HG03045 (cell line): Measurements from ENCODE around the gene MLLT6.

Experiments used
- ATAC-seq: cut with Tn5 transposase; IDR thresholded peaks from one replicate; pipeline ENCODE4 v1.9.1; 2021; ENCODE audit warnings: mild to moderate bottlenecking, moderate library complexity; ENCODE audit not compliant: unreplicated experiment

Gene MLLT6

GRCh38 chr17:38704606-38705522 lies at the start of gene MLLT6:
MLLT6 (plus strand) TSS chr17:38705273; CDS start chr17:38705633, 360 bp downstream.
- no peak for ATAC-seq

- no peak for ATAC-seq
Measured at GRCh38 chr17:38656959-38657823, 47.9 kb upstream of the MLLT6 start.

GRCh38 chr17:38657824-38658740 lies 47.0 kb upstream of the MLLT6 start:
- ATAC-seq, result no peak

- ATAC-seq, result no peak
Measured at GRCh38 chr17:38658741-38659345, 46.2 kb upstream of the MLLT6 start.

GRCh38 chr17:38659415-38659814 lies 45.7 kb upstream of the MLLT6 start:
- ATAC-seq, result no peak

- no peak for ATAC-seq
Measured at GRCh38 chr17:38660097-38661025, 44.7 kb upstream of the MLLT6 start.

GRCh38 chr17:38663125-38663751 lies 41.8 kb upstream of the MLLT6 start:
- ATAC-seq, result no peak

- ATAC-seq, result no peak
Measured at GRCh38 chr17:38663964-38664644, 41.0 kb upstream of the MLLT6 start.

- ATAC-seq, result no peak
Measured at GRCh38 chr17:38667099-38667786, 37.8 kb upstream of the MLLT6 start.

- no peak for ATAC-seq
Measured at GRCh38 chr17:38667787-38668122, 37.3 kb upstream of the MLLT6 start.

- no peak for ATAC-seq
Measured at GRCh38 chr17:38669520-38669919, 35.6 kb upstream of the MLLT6 start.

- ATAC-seq, result no peak
Measured at GRCh38 chr17:38671939-38672720, 32.9 kb upstream of the MLLT6 start.

- no peak for ATAC-seq
Measured at GRCh38 chr17:38672788-38673706, 32.0 kb upstream of the MLLT6 start.

GRCh38 chr17:38673707-38674013 lies 31.4 kb upstream of the MLLT6 start:
- peak; percentile 8 for ATAC-seq

- ATAC-seq, result peak; percentile 17
Measured at GRCh38 chr17:38674014-38674748, 30.9 kb upstream of the MLLT6 start.
